ENCODE results near the gene SRRD.
A peak's percentile ranks its signal among the peaks of the same experiment; 100 is the strongest.
"Not testable (repeated sequence)": the region's sequence is repeated elsewhere in the genome, so short reads cannot be mapped to it uniquely, and the experiment has no call there.

Gene SRRD

GRCh38 chr22:26483439-26484359 is at the start of gene SRRD, which contains the start of gene HPS4:
SRRD (plus strand) TSS chr22:26483877; CDS start chr22:26483891, 14 bp downstream.
HPS4 (minus strand) TSS chr22:26483783; CDS start chr22:26481762, 2,021 bp downstream.
- H3K4me1 Mint-ChIP-seq, result peaks cover 67% of the 10 kb centered on the region
- peaks cover 14% of the 10 kb centered on the region for H3K36me3 Mint-ChIP-seq (ENCODE audit: low read depth)
- peak within 1 kb of the TSS; percentile 88 to 98 (median 98) for H3K27ac Mint-ChIP-seq
- H3K9me3 Mint-ChIP-seq, result no peaks in the 10 kb centered on the region
- no peaks in the 10 kb centered on the region for H3K27me3 Mint-ChIP-seq (ENCODE audit: low read depth)
- H3K4me3 Mint-ChIP-seq, result peak within 1 kb of the TSS; percentile 90 to 97 (median 95)
- TF ChIP-seq CTCF (IDR thresholded peaks at IDR 0.05; ENCODE audit: unreplicated experiment in 3 of 3), result no peak

DNA sequence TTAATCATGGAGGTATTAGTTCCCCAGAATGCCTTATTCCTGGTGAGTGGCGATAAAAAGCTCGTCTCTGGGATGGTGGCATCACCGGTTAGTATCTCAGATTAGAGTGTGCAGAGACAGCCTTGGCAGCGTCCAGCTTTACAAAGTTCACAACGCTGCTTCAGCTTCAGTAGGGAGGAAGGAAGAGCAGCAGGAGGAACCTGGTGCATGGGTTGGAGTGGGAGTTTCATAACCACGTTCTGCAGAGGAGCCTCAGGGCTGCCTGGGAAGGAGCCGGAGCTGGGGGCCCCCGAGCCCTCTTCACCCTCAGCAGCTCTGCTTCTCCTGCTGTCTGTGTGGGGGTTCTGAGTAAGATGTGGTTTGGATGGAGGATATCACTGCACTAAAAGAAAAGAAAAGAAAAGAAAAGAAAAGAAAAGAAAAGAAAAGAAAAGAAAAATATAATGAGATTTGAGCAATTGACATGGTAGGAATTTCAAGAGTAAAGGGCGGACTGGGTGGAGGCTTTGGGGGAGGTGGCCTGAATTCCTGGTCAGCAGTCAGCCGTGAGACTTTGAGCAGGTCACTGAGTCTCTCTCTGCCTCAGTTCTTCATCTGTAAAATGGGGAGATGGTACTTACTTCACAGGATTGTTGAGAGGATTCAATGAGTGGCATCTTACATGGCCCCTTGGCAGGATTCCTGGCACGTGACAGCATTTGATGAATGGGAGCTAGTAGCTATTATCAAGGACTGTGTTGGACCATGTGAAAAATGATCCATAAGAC is 48.2 kb upstream of the SRRD start:
- peaks cover 24% of the 10 kb centered on the region for H3K27me3 Mint-ChIP-seq (ENCODE audit: low read depth)
- H3K9me3 Mint-ChIP-seq, result no peaks in the 10 kb centered on the region
- TF ChIP-seq CTCF (IDR thresholded peaks at IDR 0.05; ENCODE audit: unreplicated experiment in 3 of 3), result no peak
- H3K4me1 Mint-ChIP-seq, result peaks cover 16% of the 10 kb centered on the region
- peak overlapping the region in 2 of 3 experiments; percentile 17 to 36 for H3K27ac Mint-ChIP-seq
- no peaks in the 10 kb centered on the region for H3K36me3 Mint-ChIP-seq (ENCODE audit: low read depth)
- no peak overlapping the region for H3K4me3 Mint-ChIP-seq

GRCh38 chr22:26436903-26437515 is 46.7 kb upstream of the SRRD start:
- no peaks in the 10 kb centered on the region for H3K36me3 Mint-ChIP-seq (ENCODE audit: low read depth)
- no peaks in the 10 kb centered on the region for H3K9me3 Mint-ChIP-seq

GRCh38 chr22:26437694-26438392 is 45.8 kb upstream of the SRRD start:
- TF ChIP-seq CTCF (IDR thresholded peaks at IDR 0.05; ENCODE audit: unreplicated experiment in 3 of 3), result no peak
- Mint-ChIP-seq H3K27me3 (ENCODE audit: low read depth) (peaks cover 14% of the 10 kb centered on the region), H3K27ac (no peak overlapping the region), H3K9me3 (no peaks in the 10 kb centered on the region), H3K36me3 (ENCODE audit: low read depth) (no peaks in the 10 kb centered on the region), H3K4me1 (peaks cover 7% of the 10 kb centered on the region), H3K4me3 (no peak overlapping the region)

More at GRCh38 chr22:26436903-26437515, 46.7 kb upstream of the SRRD start:
- peaks cover 14% of the 10 kb centered on the region for H3K27me3 Mint-ChIP-seq (ENCODE audit: low read depth)
- no peak overlapping the region for H3K4me3 Mint-ChIP-seq
- H3K4me1 Mint-ChIP-seq, result peaks cover 7% of the 10 kb centered on the region
- no peak for TF ChIP-seq CTCF (IDR thresholded peaks at IDR 0.05; ENCODE audit: unreplicated experiment in 3 of 3)
- H3K27ac Mint-ChIP-seq, result no peak overlapping the region

DNA sequence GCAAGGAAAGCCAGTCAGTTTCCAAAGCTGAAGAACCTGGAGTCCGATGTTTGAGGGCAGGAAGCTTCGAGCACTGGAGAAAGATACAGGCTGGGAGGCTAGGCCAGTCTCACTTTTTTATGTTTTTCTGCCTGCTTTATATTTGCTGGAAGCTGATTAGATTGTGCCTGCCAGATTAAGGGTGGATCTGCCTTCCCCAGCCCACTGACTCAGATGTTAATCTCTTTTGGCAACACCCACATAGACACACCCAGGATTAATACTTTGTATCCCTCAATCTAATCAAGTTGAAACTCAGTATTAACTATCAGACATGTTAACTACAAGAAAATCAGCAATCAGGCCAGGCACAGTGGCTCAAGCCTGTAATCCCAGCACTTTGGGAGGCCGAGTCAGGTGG is 44.9 kb upstream of the SRRD start:
- H3K36me3 Mint-ChIP-seq (ENCODE audit: low read depth); H3K27ac Mint-ChIP-seq; H3K4me3 Mint-ChIP-seq; H3K4me1 Mint-ChIP-seq; H3K9me3 Mint-ChIP-seq: not testable (repeated sequence)
- H3K27me3 Mint-ChIP-seq (ENCODE audit: low read depth), result peaks cover 10% of the 10 kb centered on the region
